Measurements from ENCODE around the gene PIK3AP1. TPM values are rescaled to one million over a fixed set of nuclear protein-coding genes. Genes with fewer than 3 reads are reported as not detected.

PIK3AP1 gene
- total RNA-seq, 6 experiments from 2014 or later: 36.2 to 197 (median 141) TPM

DNA sequence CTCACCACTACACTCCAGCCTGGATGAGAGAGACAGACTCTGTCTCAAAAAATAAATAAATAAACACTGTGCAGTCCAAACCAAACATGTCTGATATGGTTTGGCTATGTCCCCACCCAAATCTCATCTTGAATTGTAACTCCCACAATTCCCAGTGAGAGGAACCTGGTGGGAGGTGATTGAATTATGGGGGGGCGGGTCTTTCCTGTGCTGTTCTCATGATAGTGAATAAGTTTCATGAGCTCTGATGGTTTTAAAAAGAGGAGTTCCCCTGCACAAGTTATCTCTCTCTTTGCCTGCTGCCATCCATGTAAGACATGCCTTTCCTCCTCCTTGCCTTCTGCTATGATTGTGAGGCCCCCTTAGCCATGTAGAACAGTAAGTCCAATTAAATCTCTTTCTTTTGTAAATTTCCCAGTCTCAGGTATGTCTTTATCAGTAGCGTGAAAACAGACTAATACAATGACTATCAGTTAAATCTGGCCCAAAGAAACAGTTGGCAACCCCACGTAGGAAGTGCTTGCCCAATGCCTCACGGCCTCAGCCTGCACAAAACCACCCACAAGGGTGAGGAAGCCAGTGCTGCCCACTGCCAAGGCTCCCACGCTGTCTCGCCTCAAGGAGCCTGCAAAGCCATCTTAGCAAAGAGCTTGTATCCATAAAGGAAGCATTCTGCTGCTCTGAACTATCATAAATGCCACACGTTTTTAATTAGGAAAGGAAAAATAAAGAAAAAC is 64.7 kb downstream of the PIK3AP1 start:
- WGBS (ENCODE audit: insufficient coverage, low coverage, low lambda C conversion rate, missing lambda C conversion rate): 56% methylated on average over 7 of the region's 7 CpGs
- peaks cover 0 to 61% (median 21%) of the 10 kb centered on the region in 4 donors for H3K4me1 ChIP-seq
- peak in 3 of 4 donors; percentile 10 to 40 (median 22) for ATAC-seq
- H3K9me3 ChIP-seq: no peaks in the 10 kb centered on the region
- H3K27me3 ChIP-seq: no peaks in the 10 kb centered on the region
- H3K36me3 ChIP-seq: peaks cover 0 to 15% (median 4%) of the 10 kb centered on the region in 4 donors
- H3K27ac ChIP-seq: peak overlapping the region in 2 of 3 donors; percentile 47 to 82
- intact Hi-C loops (cut with DNase I): no loop called here
- no peak for TF ChIP-seq POLR2A (IDR thresholded peaks at IDR 0.05)
- TF ChIP-seq, protein P1, sequence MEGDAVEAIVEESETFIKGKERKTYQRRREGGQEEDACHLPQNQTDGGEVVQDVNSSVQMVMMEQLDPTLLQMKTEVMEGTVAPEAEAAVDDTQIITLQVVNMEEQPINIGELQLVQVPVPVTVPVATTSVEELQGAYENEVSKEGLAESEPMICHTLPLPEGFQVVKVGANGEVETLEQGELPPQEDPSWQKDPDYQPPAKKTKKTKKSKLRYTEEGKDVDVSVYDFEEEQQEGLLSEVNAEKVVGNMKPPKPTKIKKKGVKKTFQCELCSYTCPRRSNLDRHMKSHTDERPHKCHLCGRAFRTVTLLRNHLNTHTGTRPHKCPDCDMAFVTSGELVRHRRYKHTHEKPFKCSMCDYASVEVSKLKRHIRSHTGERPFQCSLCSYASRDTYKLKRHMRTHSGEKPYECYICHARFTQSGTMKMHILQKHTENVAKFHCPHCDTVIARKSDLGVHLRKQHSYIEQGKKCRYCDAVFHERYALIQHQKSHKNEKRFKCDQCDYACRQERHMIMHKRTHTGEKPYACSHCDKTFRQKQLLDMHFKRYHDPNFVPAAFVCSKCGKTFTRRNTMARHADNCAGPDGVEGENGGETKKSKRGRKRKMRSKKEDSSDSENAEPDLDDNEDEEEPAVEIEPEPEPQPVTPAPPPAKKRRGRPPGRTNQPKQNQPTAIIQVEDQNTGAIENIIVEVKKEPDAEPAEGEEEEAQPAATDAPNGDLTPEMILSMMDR (IDR thresholded peaks at IDR 0.05): no peak
- no peak overlapping the region for H3K4me3 ChIP-seq
- no peak for DNase-seq

DNA sequence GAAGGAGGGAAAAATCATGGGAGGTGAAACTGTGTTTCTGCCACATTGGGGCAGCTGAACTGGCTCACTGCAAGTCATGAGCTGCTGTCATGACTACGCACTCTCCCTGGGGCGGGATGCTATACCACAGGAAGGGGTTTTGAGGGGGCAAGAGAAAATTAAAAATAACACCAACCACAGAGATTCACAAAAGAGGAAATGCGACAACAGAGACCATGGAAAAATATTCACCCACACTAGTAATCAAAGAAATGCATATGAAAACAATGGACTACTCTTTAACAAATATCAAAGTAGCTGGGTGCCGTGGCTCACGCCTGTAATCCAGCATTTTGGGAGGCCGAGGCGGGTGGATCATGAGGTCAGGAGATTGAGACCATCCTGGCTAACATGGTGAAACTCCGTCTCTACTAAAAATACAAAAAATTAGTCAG is 68.3 kb downstream of the PIK3AP1 start:
- 67% methylated on average over 7 of the region's 8 CpGs for WGBS (ENCODE audit: insufficient coverage, low coverage, low lambda C conversion rate, missing lambda C conversion rate)

DNA sequence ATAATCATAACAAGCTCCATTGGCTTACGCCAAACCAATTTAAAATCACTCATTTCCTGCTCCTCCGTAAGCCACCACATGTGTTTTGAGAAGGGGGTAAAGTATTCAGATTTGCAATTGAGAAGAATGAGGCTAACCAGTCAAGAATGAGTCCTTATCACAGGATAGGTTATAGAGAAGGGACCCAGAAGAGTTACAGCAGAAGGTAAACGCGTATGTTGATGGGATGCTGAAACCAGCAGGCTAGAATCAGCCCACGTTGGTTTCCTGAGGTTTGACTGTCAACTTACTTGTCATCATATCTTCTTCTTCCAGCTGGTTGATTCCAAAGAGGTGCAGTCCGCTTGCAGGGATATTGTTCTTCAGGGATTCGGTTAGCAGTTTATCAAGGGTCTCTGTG is 69.4 kb downstream of the PIK3AP1 start:
- H3K4me1 ChIP-seq: peaks cover 0 to 58% (median 18%) of the 10 kb centered on the region in 4 donors
- no peak for DNase-seq
- peaks cover 5 to 37% (median 12%) of the 10 kb centered on the region in 4 donors for H3K36me3 ChIP-seq
- 72% methylated on average over 5 of the region's 7 CpGs for WGBS (ENCODE audit: insufficient coverage, low coverage, low lambda C conversion rate, missing lambda C conversion rate)
- intact Hi-C loops (cut with DNase I): no loop called here
- no peaks in the 10 kb centered on the region for H3K9me3 ChIP-seq
- ATAC-seq: no peak
- TF ChIP-seq, protein P1 (IDR thresholded peaks at IDR 0.05): no peak
- no peak for TF ChIP-seq POLR2A (IDR thresholded peaks at IDR 0.05)
- H3K4me3 ChIP-seq: no peak overlapping the region
- H3K27ac ChIP-seq: peak overlapping the region in 1 of 3 donors; percentile 15
- no peaks in the 10 kb centered on the region for H3K27me3 ChIP-seq

More for the DNA sequence above, 68.3 kb downstream of the PIK3AP1 start:
- Histone ChIP-seq H3K4me1 (peaks cover 0 to 58% (median 17%) of the 10 kb centered on the region in 4 donors), H3K9me3 (no peaks in the 10 kb centered on the region), H3K4me3 (no peak overlapping the region), H3K27ac (peak overlapping the region in 1 of 3 donors; percentile 16), H3K27me3 (no peaks in the 10 kb centered on the region), H3K36me3 (peaks cover 5 to 37% (median 12%) of the 10 kb centered on the region in 4 donors)
- ATAC-seq (peak in 2 of 4 donors; percentile 15 to 23), DNase-seq (no peak)
- intact Hi-C loops (cut with DNase I): no loop called here
- TF ChIP-seq, protein P1 (IDR thresholded peaks at IDR 0.05): no peak
- no peak for TF ChIP-seq POLR2A (IDR thresholded peaks at IDR 0.05)

DNA sequence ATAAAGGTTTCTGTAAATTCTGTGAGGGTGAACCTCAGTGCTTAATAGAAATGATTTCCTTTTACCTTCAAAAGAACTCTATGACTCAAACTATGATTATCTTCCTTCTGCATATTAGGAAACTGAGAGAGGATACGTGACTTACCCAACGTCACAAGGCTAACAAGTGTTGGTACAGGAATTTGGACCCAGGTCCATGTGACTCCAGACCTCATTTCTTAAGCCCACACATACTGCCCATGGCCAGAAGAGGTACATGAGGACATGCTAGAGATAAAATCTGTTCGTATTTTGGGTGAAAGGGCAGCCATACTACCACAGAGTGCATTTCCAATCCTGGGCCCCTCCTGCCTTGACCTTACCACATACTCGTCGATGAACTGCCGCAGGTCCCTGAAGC is 72.0 kb downstream of the PIK3AP1 start:
- no peak overlapping the region for H3K4me3 ChIP-seq
- WGBS (ENCODE audit: insufficient coverage, low coverage, low lambda C conversion rate, missing lambda C conversion rate): 27% methylated on average over 4 of the region's 6 CpGs
- peaks cover 6 to 49% (median 11%) of the 10 kb centered on the region in 4 donors for H3K36me3 ChIP-seq
- DNase-seq: no peak
- no peaks in the 10 kb centered on the region for H3K27me3 ChIP-seq
- peak; percentile 22 to 66 (median 41) for ATAC-seq
- peaks cover 0 to 53% (median 14%) of the 10 kb centered on the region in 4 donors for H3K4me1 ChIP-seq
- no peaks in the 10 kb centered on the region for H3K9me3 ChIP-seq
- TF ChIP-seq POLR2A (IDR thresholded peaks at IDR 0.05): no peak
- intact Hi-C loops (cut with DNase I): no loop called here
- peak overlapping the region; percentile 60 to 90 (median 80) for H3K27ac ChIP-seq

DNA sequence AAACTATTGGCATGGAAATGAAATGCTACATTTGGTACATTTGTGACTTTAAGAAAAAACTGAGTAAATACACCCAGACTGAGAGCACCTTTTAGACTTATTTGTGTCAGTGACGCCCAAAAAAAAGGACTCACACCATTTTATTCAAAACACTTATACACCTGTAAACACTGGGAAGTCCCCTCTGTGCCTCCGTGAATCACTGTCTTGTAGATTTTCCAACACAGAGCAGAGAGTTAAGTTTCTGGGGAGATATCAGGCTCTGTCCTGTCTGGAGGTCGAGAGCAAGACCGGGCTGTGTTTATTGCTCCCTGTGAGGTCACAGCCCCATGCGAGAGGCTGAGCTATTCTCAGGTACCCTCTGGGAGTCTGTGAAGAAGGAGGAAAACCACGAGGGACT is 72.8 kb downstream of the PIK3AP1 start:
- Histone ChIP-seq H3K9me3 (no peaks in the 10 kb centered on the region), H3K36me3 (peaks cover 6 to 49% (median 11%) of the 10 kb centered on the region in 4 donors), H3K27me3 (no peaks in the 10 kb centered on the region), H3K4me3 (no peak overlapping the region), H3K27ac (peak overlapping the region; percentile 60 to 90 (median 80)), H3K4me1 (peaks cover 0 to 53% (median 14%) of the 10 kb centered on the region in 4 donors)
- ATAC-seq (peak in 3 of 4 donors; percentile 0 to 4 (median 2)), DNase-seq (no peak)
- intact Hi-C loops (cut with DNase I): no loop called here
- 41% methylated on average over 6 of the region's 6 CpGs for WGBS (ENCODE audit: insufficient coverage, low coverage, low lambda C conversion rate, missing lambda C conversion rate)
- no peak for TF ChIP-seq POLR2A (IDR thresholded peaks at IDR 0.05)
- TF ChIP-seq, protein P1 (IDR thresholded peaks at IDR 0.05): no peak

All from right lobe of liver (tissue), 6 donors.